ENCODE data around the gene LHFPL3. TPM values are rescaled to one million over a fixed set of nuclear protein-coding genes. Genes with fewer than 3 reads are reported as not detected.
"Not testable (repeated sequence)": the region's sequence is repeated elsewhere in the genome, so short reads cannot be mapped to it uniquely, and the experiment has no call there.

The LHFPL3 gene
- total RNA-seq: not detected

DNA sequence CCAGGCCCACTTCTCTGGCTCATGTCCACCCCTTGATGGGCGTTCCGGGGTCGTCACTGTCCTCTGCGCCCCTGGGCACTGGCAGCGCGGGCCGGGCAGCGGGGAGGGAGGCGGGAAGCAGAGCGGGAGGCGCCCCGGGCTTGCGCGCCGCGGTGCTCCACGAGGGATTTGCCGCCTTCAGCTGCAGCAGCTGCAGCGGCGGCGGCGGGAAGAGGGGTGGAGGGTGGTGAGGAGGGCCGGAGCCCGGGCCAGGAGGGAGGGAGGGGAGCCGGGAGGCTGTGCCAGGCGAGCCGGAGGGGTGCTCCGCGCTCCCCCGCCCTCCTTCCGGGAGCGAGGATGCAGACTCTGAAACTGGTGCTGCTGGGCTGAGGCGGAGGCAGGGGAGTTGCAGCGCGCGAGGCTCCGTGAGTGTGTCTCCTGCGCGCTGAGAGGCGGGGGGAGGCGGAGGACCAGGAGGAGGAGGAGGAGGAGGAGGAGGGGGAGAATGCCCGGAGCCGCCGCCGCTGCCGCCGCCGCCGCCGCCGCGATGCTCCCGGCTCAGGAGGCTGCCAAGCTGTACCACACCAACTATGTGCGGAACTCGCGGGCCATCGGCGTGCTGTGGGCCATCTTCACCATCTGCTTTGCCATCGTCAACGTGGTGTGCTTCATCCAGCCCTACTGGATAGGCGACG is at the start of gene LHFPL3:
Gene LHFPL3 (plus strand): TSS at position 308 of the 674 bp plus-strand sequence.
- DNase-seq (ENCODE audit: low spot score): no peak
- ATAC-seq: no peak

DNA sequence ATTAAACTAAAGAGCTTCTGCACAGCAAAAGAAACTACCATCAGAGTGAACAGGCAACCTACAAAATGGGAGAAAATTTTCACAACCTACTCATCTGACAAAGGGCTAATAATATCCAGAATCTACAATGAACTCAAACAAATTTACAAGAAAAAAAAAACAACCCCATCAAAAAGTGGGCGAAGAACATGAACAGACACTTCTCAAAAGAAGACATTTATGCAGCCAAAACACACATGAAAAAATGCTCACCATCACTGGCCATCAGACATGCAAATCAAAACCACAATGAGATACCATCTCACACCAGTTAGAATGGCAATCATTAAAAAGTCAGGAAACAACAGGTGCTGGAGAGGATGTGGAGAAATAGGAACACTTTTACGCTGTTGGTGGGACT is 46.7 kb upstream of the LHFPL3 start:
- ATAC-seq; H3K4me1 Mint-ChIP-seq (ENCODE audit: low read depth in 2 of 2); H3K36me3 Mint-ChIP-seq; H3K9me3 Mint-ChIP-seq; DNase-seq (ENCODE audit: low spot score); H3K4me3 Mint-ChIP-seq; H3K27ac Mint-ChIP-seq: not testable (repeated sequence)
- peaks cover 0 to 13% of the 10 kb centered on the region in 2 donors for H3K27me3 Mint-ChIP-seq

More for the DNA sequence above, at the start of gene LHFPL3:
- Mint-ChIP-seq H3K4me1 (ENCODE audit: low read depth in 2 of 2) (no peaks in the 10 kb centered on the region), H3K9me3 (no peaks in the 10 kb centered on the region), H3K36me3 (peaks cover 7% of the 10 kb centered on the region), H3K27me3 (peaks cover 30 to 42% of the 10 kb centered on the region in 2 donors), H3K4me3 (no peak within 1 kb of the TSS), H3K27ac (no peak within 1 kb of the TSS)

DNA sequence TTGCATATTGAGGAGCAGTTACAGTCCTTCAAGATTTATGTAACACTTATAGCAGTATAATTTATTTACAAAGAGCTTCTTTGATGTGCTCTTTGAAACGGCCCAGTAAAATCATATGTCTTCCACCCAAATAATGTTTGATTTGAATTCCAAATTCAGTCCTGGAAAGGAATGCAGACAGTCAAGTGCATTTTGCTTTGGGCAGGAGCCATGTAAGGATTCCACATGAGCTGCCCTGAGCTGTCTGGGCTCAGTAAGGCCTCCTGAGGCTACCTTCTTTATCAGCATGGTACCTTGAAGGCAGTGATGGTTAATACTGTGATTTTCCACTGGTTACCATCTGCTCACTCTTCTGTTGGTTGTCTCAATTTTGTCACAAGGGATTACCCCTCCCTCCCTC is 41.6 kb upstream of the LHFPL3 start:
- Mint-ChIP-seq H3K4me1 (ENCODE audit: low read depth in 2 of 2) (no peaks in the 10 kb centered on the region), H3K9me3 (peaks cover 3% of the 10 kb centered on the region), H3K4me3 (no peak overlapping the region), H3K27me3 (peaks cover 3 to 7% of the 10 kb centered on the region in 2 donors), H3K36me3 (no peaks in the 10 kb centered on the region), H3K27ac (no peak overlapping the region)
- DNase-seq (ENCODE audit: low spot score): no peak
- ATAC-seq: no peak

DNA sequence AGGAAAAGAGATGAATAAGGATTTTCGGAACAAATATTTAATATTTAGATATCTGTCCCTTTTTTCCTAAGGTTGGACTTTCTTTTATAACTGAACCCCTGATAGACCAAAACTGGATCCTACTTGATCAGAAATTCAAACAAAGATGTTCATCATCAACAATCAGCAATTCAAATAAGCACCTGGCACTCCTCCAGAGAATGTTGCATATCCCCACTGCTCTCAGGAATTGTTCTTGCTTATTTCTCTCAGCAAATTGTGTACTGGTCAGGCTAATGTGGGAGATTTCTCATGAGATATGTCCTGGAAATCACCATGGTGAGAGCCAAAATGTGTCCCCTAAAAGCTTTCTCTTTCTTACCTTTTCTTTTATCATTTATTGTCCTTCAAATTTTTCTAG is 40.3 kb upstream of the LHFPL3 start:
- no peak overlapping the region for H3K27ac Mint-ChIP-seq
- H3K4me3 Mint-ChIP-seq: no peak overlapping the region
- no peaks in the 10 kb centered on the region for H3K4me1 Mint-ChIP-seq (ENCODE audit: low read depth in 2 of 2)
- H3K36me3 Mint-ChIP-seq: no peaks in the 10 kb centered on the region
- H3K27me3 Mint-ChIP-seq: peaks cover 3 to 7% of the 10 kb centered on the region in 2 donors
- peaks cover 3% of the 10 kb centered on the region for H3K9me3 Mint-ChIP-seq
- DNase-seq (ENCODE audit: low spot score) (no peak), ATAC-seq (no peak)

DNA sequence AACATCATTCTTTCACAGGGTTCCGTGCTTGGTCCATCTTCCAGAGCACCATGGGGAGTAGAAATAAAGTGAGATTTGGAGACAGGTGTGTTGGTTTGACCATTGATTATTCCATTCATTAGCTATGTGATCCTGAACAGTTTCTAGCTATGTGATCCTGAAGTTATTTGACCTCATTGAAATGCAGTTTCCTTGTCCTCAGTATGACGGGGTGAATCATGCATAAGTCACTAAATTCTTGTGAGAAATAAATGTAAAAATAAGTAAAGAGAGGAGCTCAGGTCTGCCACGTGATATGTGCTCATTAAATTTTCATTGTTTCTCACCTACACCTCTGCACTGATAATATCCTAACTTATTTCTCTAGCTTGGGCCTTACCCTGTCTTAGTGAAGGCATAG is 34.1 kb upstream of the LHFPL3 start:
- DNase-seq (ENCODE audit: low spot score) (no peak), ATAC-seq (no peak)
- Mint-ChIP-seq H3K9me3 (peaks cover 5% of the 10 kb centered on the region), H3K4me3 (no peak overlapping the region), H3K27me3 (peaks cover 0 to 2% of the 10 kb centered on the region in 2 donors), H3K36me3 (no peaks in the 10 kb centered on the region), H3K27ac (no peak overlapping the region), H3K4me1 (ENCODE audit: low read depth in 2 of 2) (no peaks in the 10 kb centered on the region)

DNA sequence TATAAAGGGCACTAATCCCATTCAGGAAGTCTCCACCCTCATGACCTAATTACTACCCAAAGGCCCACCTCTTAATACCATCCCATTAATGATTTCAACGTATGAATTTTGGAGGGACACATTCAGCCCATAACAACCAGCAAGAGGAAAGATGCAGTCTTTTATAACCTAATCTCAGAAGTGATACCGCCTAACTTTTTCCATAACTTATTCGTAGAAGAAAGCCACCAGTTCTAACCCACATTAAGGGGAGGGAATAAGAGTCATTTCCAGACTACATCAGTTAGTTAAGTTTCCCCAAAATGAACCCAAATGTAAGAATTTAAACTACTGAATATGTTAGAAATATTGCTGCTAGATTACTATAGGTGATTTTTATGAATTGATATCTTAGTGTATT is 32.1 kb upstream of the LHFPL3 start:
- Mint-ChIP-seq H3K4me1 (ENCODE audit: low read depth in 2 of 2) (no peaks in the 10 kb centered on the region), H3K9me3 (peaks cover 5% of the 10 kb centered on the region), H3K27ac (no peak overlapping the region), H3K27me3 (peaks cover 0 to 14% of the 10 kb centered on the region in 2 donors), H3K36me3 (no peaks in the 10 kb centered on the region), H3K4me3 (no peak overlapping the region)
- ATAC-seq (no peak), DNase-seq (ENCODE audit: low spot score) (no peak)

DNA sequence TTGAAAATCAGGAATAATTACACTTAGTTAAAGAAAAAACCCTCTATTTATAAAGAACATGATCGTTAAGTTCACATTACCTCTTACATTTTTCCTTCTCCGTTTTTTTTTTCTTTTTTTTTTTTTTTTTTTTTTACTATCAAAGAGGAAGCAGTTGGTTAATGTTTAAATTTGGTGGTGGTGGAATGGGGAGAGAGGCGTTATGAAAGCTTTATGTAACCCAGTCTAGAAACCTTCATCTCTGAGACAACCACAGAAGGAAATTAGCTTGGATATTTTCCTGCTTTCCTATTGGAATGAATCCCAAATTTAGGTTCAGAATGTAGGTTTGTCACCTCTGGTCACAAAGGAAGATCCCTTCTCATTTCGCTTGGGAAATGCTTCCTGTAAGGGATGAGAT is 31.5 kb upstream of the LHFPL3 start:
- Mint-ChIP-seq H3K27ac (no peak overlapping the region), H3K27me3 (peaks cover 0 to 14% of the 10 kb centered on the region in 2 donors), H3K4me1 (ENCODE audit: low read depth in 2 of 2) (no peaks in the 10 kb centered on the region), H3K9me3 (peaks cover 5% of the 10 kb centered on the region), H3K4me3 (no peak overlapping the region), H3K36me3 (no peaks in the 10 kb centered on the region)
- DNase-seq (ENCODE audit: low spot score): no peak
- no peak for ATAC-seq

DNA sequence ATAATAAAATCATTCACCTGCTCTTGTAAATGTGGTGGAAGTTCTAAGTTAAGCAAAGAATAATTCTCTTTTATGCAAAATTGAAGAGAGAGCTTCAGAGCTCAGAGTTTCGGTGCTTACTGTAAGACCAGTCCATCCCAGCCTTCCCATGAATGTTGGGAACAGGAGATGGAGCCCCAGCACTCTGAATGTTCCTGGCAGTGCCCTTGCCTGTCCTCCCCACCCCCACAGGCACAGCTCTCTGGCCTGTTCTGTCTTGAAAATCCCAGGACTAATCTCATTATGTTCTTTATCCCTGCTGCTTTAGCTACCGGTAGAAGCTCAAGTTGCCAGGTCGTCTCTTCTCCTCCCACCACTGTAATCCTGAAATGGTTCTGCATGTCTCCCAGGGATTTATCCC is 29.1 kb upstream of the LHFPL3 start:
- ATAC-seq: no peak
- DNase-seq (ENCODE audit: low spot score): no peak
- Mint-ChIP-seq H3K4me1 (ENCODE audit: low read depth in 2 of 2) (no peaks in the 10 kb centered on the region), H3K36me3 (no peaks in the 10 kb centered on the region), H3K27ac (no peak overlapping the region), H3K4me3 (no peak overlapping the region), H3K27me3 (peaks cover 0 to 14% of the 10 kb centered on the region in 2 donors), H3K9me3 (peaks cover 5% of the 10 kb centered on the region)

DNA sequence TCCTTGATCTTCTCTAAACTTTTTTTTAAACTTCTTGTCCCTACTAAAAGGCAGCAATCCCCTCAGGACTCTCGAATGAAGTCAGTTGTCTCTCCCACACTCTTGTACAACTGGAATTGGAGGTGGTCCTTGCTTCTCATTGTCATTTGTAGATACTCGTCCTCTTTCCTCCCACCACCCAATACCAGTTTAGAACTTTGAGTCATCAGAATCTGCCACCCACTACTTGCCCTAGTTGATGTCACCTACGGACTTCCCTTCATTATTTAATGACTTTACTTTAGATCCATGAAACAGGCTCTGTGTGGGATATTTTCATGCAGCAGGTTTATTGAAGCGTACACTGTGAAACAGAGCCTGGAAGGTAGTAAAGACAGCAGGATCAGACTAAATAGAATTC is 28.6 kb upstream of the LHFPL3 start:
- no peak overlapping the region for H3K27ac Mint-ChIP-seq
- no peaks in the 10 kb centered on the region for H3K36me3 Mint-ChIP-seq
- H3K4me3 Mint-ChIP-seq: no peak overlapping the region
- peaks cover 3% of the 10 kb centered on the region for H3K9me3 Mint-ChIP-seq
- no peaks in the 10 kb centered on the region for H3K4me1 Mint-ChIP-seq (ENCODE audit: low read depth in 2 of 2)
- DNase-seq (ENCODE audit: low spot score): no peak
- no peak for ATAC-seq
- peaks cover 0 to 14% of the 10 kb centered on the region in 2 donors for H3K27me3 Mint-ChIP-seq

DNA sequence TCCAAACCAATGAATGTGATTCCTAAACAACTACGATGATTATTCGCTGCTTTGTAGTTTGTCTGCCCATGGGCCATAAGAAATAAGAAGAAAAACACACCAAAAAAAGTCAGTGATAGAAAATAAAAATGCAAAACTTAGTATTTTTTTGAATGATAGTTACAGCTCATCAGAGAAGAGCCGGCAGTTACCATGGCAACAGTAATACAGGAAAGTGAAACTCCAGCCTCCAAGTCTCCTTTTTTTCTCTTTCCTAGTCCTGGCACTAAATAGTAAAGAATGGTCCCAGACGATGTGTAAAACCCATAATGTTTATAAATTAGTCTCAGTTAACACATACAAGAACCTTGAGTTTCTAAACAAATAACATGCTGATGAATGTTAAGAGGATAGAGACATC is 21.6 kb upstream of the LHFPL3 start:
- no peaks in the 10 kb centered on the region for H3K36me3 Mint-ChIP-seq
- ATAC-seq: no peak
- no peak overlapping the region for H3K4me3 Mint-ChIP-seq
- H3K27me3 Mint-ChIP-seq: peaks cover 0 to 7% of the 10 kb centered on the region in 2 donors
- no peaks in the 10 kb centered on the region for H3K9me3 Mint-ChIP-seq
- DNase-seq (ENCODE audit: low spot score): no peak
- no peaks in the 10 kb centered on the region for H3K4me1 Mint-ChIP-seq (ENCODE audit: low read depth in 2 of 2)
- H3K27ac Mint-ChIP-seq: no peak overlapping the region

DNA sequence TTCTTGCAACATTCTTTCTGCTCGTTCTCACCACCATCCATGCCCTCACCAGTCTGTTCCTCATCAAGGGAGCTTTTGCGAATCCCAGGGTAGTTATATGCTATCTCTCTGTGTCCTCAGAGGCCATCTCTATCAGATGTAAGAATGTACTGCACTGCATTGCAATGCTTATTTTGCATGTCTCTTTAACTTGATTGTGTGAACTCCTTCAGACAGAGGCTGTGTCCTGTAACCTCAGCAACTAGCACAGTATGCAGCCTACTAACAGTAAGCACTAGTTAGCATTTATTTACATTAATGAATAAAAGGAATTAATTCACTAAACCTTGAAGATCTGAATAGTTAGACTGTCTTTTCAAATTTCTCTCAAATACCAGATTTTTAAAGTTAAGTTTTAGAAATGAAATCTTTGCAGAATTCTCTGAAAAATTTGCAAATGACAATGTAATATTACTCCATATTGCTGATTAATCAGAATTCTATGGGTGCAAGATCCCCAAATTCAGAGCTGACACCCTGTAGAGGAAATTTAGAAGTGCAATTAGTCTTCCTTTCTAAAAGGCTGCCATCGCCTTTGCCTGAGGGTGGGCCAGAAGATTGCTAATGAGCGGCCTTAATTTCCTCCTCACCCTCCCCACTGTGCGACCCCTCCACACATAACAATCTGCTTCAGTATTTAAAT is 10.3 kb upstream of the LHFPL3 start:
- H3K27ac Mint-ChIP-seq: no peak overlapping the region
- no peak overlapping the region for H3K4me3 Mint-ChIP-seq
- peaks cover 5% of the 10 kb centered on the region for H3K36me3 Mint-ChIP-seq
- H3K4me1 Mint-ChIP-seq (ENCODE audit: low read depth in 2 of 2): no peaks in the 10 kb centered on the region
- peaks cover 4% of the 10 kb centered on the region for H3K9me3 Mint-ChIP-seq
- DNase-seq (ENCODE audit: low spot score) (no peak), ATAC-seq (no peak)
- H3K27me3 Mint-ChIP-seq: no peaks in the 10 kb centered on the region

DNA sequence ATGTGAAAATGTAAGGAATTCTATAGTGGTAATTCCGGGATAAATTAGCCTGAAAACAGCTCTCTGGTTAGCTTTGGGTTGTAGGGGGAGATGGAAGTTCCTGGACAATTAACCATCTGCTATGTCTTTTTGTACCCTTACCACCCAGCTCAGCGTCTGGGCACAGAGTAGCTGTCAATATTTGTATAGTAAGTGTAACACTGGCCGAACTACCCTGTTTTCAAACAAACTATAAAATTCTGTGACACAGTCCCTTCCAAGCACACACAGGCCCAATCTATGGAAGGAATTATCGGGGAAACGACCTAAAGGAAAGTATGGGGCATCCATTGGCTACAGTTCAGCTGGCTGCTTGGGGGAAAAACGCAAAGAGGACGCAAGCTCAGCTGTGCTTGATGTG is 869 bp upstream of the LHFPL3 start:
- DNase-seq (ENCODE audit: low spot score) (no peak), ATAC-seq (no peak)
- Mint-ChIP-seq H3K4me1 (ENCODE audit: low read depth in 2 of 2) (no peaks in the 10 kb centered on the region), H3K27me3 (peaks cover 30 to 42% of the 10 kb centered on the region in 2 donors), H3K27ac (no peak overlapping the region), H3K4me3 (no peak overlapping the region), H3K9me3 (no peaks in the 10 kb centered on the region), H3K36me3 (peaks cover 7% of the 10 kb centered on the region)

DNA sequence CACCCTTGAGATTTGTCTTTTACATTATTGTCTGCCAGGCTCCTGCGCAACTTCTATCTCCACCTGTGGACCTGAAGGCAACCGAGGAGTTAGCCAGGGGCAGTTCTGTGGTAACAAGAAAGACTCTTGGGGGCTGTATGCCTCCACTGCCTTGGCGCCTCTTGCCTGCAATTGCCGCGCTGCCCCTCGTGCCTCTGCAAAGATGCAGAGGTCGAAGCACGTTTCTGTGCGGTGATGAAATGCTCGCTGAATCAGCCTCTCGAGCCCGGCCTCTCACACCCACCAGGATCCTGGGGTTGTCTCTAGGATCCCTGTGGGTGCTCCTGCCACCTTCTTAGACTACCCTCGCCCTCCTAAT is 486 bp upstream of the LHFPL3 start:
- Mint-ChIP-seq H3K27me3 (peaks cover 30 to 42% of the 10 kb centered on the region in 2 donors), H3K4me3 (no peak overlapping the region), H3K36me3 (peaks cover 7% of the 10 kb centered on the region), H3K4me1 (ENCODE audit: low read depth in 2 of 2) (no peaks in the 10 kb centered on the region), H3K9me3 (no peaks in the 10 kb centered on the region), H3K27ac (no peak overlapping the region)
- DNase-seq (ENCODE audit: low spot score): no peak
- no peak for ATAC-seq

DNA sequence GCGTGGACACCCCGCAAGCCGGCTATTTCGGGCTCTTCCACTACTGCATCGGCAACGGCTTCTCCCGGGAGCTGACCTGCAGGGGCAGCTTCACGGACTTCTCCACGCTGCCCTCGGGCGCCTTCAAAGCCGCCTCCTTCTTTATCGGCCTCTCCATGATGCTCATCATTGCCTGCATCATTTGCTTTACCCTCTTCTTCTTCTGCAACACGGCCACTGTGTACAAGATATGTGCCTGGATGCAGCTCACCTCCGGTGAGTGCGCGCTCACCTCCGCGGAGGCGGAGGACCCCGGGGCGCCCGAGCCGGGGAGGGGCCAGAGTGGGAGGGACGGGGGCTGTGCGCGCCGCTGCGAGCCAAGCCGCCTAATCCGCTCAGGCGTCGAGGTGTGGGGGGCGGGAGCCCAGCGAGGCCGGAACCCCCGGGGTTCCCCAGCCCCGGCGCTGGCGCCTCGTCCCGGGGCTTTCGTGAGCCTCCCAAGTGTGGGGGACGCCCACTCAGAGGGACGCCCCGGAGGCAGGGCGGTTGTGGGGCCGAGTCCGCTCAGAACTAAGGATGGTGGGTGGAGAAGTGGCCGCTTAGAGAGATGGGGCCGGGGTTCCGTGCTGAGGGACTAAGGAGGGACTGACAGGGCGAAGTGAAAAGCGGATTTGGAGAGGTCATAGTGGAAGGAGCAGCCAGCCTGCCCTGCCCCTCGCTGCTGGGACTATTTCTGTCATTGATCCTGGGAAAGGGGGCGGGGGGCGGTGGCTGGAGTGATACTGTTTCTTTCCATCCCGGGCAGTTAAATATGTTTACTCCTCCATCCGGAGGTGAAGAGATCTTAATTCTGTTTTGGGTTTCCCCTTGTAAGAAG is 795 bp downstream of the LHFPL3 start:
- no peak overlapping the region for H3K4me3 Mint-ChIP-seq
- ATAC-seq (no peak), DNase-seq (ENCODE audit: low spot score) (no peak)
- H3K9me3 Mint-ChIP-seq: no peaks in the 10 kb centered on the region
- peaks cover 7% of the 10 kb centered on the region for H3K36me3 Mint-ChIP-seq
- no peaks in the 10 kb centered on the region for H3K4me1 Mint-ChIP-seq (ENCODE audit: low read depth in 2 of 2)
- peaks cover 30 to 42% of the 10 kb centered on the region in 2 donors for H3K27me3 Mint-ChIP-seq
- H3K27ac Mint-ChIP-seq: no peak overlapping the region

Data from natural killer cell treated with Interleukin-12 subunit alpha and Interleukin-12 subunit beta and Interleukin-15 and Interleukin-18, amount 100 ng/mL, for 72 hours (primary cell).